Ishikawa (cell line): ENCODE data around the gene UNC45B.

ENCODE experiments used
- CEBPB ChIP-seq: IDR thresholded peaks from 2 replicates; pipeline ENCODE4 v1.6.1; 2012
- CREB1 ChIP-seq: IDR thresholded peaks from 2 replicates; pipeline ENCODE4 v1.6.1; 2012; ENCODE audit warnings: low read depth
- EGR1 ChIP-seq: IDR thresholded peaks from 2 replicates; pipeline ENCODE4 v1.6.1; 2012
- EP300 ChIP-seq: IDR thresholded peaks from 2 replicates; pipeline ENCODE4 v1.6.1; 2012; ENCODE audit warnings: borderline replicate concordance
- FOXM1 ChIP-seq: IDR thresholded peaks from 2 replicates; pipeline ENCODE4 v1.6.1; 2012; ENCODE audit warnings: low read depth, borderline replicate concordance
- NFIC ChIP-seq: IDR thresholded peaks from 2 replicates; pipeline ENCODE4 v1.6.1; 2012
- RAD21 ChIP-seq: IDR thresholded peaks from 2 replicates; pipeline ENCODE4 v1.6.1; 2012; ENCODE audit warnings: low read depth
- TAF1 ChIP-seq: IDR thresholded peaks from 2 replicates; pipeline ENCODE4 v1.6.1; 2012; ENCODE audit warnings: low read depth, mild to moderate bottlenecking
- TCF12 ChIP-seq: IDR thresholded peaks from 2 replicates; pipeline ENCODE4 v1.6.1; 2012; ENCODE audit warnings: low read depth
- TEAD4 ChIP-seq: IDR thresholded peaks from 2 replicates; pipeline ENCODE4 v1.6.1; 2012
- YY1 ChIP-seq: IDR thresholded peaks from 2 replicates; pipeline ENCODE4 v1.6.1; 2012; ENCODE audit warnings: low read depth
- ZBTB7A ChIP-seq: IDR thresholded peaks from 2 replicates; pipeline ENCODE4 v1.6.1; 2012; ENCODE audit warnings: low read depth
- TF ChIP-seq, protein P1 (sequence below): IDR thresholded peaks from 2 replicates; pipeline ENCODE4 v1.6.1; 2012
- TF ChIP-seq, protein P2 (sequence below): IDR thresholded peaks from 2 replicates; pipeline ENCODE4 v1.6.1; 2012
- TF ChIP-seq, protein P3 (sequence below): IDR thresholded peaks from 2 replicates; pipeline ENCODE4 v1.6.1; 2012; ENCODE audit warnings: low read depth, mild to moderate bottlenecking

The UNC45B gene

DNA sequence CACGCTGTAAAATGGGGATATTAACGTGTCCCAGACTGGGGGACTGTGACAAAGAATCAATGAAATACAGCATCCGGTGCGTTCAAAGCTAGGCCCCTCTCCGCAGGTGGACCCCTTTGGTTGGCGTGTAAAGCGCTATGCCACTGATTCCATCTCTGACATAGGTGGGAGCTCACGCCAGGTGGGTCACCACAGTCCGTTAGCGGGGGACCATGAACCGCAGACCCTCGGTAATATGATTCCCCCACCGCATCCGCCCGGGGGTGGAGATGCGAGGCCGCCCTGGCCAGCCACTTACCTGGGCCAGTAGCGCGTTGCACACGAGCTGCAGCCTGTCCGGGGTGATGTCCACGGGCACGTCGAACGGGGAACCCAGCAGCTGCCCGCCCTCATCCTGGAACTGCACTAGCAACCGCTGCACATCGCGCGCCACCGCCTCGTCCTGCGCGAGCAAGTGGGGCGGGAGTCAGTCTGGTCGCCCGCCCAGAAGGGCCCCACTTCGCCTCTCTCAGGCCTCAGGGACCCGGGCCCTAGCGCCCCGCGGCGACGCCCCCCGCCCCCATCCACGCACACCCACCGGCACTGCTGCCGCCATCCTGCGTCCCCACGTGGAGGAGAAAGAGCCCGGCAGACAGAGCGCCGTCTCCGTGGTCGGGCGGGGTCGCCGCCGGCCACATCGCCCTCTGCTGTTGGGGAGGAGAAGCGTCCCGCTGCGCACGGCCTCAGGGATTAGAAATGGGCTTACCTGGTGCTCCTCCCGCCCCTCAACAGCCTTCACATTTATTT lies 5.7 kb upstream of the UNC45B start, which contains the start of gene NLE1:
NLE1 (minus strand) TSS at position 623 of the 786 bp plus-strand sequence; CDS start at position 595, 28 bp downstream.
- TF ChIP-seq NFIC = no peak
- peak; percentile 46; the same call in 1 of the 2 replicates for TF ChIP-seq EP300
- peak; percentile 90 for TF ChIP-seq YY1
- TF ChIP-seq RAD21 = no peak
- TF ChIP-seq, protein P1, sequence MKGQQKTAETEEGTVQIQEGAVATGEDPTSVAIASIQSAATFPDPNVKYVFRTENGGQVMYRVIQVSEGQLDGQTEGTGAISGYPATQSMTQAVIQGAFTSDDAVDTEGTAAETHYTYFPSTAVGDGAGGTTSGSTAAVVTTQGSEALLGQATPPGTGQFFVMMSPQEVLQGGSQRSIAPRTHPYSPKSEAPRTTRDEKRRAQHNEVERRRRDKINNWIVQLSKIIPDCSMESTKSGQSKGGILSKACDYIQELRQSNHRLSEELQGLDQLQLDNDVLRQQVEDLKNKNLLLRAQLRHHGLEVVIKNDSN = peak; percentile 89
- no peak for TF ChIP-seq CEBPB
- TF ChIP-seq TCF12 = peak; percentile 52; the same call in 1 of the 2 replicates
- TF ChIP-seq EGR1 = no peak
- TF ChIP-seq TEAD4 = 0 out of 2 replicates have a peak, but pooled peaks have one; percentile 6
- TF ChIP-seq FOXM1 = no peak
- peak; percentile 77 for TF ChIP-seq ZBTB7A
- TF ChIP-seq TAF1 = peak; percentile 96
- TF ChIP-seq, protein P2, sequence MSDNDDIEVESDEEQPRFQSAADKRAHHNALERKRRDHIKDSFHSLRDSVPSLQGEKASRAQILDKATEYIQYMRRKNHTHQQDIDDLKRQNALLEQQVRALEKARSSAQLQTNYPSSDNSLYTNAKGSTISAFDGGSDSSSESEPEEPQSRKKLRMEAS = peak; percentile 99
- TF ChIP-seq, protein P3, sequence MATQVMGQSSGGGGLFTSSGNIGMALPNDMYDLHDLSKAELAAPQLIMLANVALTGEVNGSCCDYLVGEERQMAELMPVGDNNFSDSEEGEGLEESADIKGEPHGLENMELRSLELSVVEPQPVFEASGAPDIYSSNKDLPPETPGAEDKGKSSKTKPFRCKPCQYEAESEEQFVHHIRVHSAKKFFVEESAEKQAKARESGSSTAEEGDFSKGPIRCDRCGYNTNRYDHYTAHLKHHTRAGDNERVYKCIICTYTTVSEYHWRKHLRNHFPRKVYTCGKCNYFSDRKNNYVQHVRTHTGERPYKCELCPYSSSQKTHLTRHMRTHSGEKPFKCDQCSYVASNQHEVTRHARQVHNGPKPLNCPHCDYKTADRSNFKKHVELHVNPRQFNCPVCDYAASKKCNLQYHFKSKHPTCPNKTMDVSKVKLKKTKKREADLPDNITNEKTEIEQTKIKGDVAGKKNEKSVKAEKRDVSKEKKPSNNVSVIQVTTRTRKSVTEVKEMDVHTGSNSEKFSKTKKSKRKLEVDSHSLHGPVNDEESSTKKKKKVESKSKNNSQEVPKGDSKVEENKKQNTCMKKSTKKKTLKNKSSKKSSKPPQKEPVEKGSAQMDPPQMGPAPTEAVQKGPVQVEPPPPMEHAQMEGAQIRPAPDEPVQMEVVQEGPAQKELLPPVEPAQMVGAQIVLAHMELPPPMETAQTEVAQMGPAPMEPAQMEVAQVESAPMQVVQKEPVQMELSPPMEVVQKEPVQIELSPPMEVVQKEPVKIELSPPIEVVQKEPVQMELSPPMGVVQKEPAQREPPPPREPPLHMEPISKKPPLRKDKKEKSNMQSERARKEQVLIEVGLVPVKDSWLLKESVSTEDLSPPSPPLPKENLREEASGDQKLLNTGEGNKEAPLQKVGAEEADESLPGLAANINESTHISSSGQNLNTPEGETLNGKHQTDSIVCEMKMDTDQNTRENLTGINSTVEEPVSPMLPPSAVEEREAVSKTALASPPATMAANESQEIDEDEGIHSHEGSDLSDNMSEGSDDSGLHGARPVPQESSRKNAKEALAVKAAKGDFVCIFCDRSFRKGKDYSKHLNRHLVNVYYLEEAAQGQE = no peak
- TF ChIP-seq CREB1 = no peak; the same call in 1 of the 2 replicates

DNA sequence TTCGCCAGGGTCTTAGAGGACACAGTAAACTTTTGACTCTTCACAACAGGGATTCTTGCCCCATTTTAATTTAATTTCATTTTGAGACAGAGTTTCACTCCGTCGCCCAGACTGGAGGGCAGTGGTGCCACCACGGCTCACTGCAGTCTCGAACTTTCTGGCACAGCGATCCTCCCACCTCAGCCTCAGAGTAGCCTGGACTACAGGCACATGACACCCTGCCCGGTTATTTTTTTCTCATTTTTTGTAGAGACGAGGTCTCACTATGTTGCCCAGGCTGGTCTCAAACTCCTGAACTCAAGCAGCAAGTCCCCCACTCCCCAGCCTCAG lies 5.2 kb upstream of the UNC45B start:
- TF ChIP-seq TEAD4 (no peak), TAF1 (no peak), ZBTB7A (no peak), EGR1 (no peak), TCF12 (no peak), CREB1 (no peak), RAD21 (no peak), YY1 (no peak)
- TF ChIP-seq, protein P3 = no peak
- TF ChIP-seq, protein P1 = no peak
- TF ChIP-seq, protein P2 = no peak

DNA sequence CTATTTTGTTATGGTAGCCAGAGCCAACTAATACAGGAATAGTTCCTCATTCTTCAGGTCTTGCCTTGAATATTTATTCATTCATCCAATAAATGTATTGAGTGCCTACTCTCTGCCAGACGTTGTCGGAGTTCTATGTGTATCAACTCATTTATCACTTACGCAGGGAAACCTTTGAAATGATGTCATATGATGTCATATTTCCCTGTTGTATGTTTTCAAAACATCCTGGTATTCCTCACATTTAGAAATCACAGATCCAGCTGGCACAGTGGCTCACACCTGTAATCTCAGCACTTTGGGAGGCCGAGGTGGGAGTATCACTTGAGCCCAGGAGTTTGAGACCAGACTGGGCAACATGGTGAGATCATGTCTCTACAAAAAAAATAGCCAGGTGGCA lies 2.8 kb upstream of the UNC45B start:
- TF ChIP-seq CEBPB (no peak), TEAD4 (no peak), ZBTB7A (no peak), TAF1 (no peak), EGR1 (no peak), YY1 (no peak)
- TF ChIP-seq, protein P2 = no peak
- TF ChIP-seq, protein P1 = no peak

DNA sequence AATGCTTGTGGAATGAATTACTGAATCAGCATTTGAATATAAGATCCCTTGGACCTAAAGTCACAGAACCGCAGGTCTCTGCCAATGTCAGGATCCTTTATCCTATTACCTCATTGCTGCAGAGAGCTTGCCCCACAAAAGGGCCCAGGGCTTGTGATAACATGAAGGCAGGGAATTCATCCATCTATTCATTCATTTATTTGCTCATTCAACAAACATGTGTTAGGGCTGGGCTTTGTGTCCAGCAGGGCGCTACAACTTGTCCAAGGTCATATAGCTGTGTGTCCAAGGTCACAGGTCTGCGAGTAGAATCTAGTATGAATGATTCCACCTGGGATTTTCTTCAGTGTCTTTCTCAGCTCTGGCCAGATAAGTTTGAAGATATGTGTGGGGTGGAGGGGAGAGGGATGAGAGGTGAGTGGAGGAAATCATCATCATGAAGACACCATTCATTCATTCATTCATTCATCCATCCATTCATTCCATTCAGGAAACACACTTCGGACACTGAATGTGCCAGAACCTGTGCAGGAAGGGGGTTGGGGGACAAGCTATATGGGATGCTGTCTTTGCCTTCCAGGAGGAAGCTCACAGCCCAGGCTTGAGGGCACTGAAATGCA lies 1.3 kb upstream of the UNC45B start:
- TF ChIP-seq CREB1 (no peak), TEAD4 (no peak), YY1 (no peak), NFIC (no peak), RAD21 (no peak), TAF1 (no peak), ZBTB7A (no peak), FOXM1 (no peak), CEBPB (no peak)
- TF ChIP-seq, protein P2 = no peak
- TF ChIP-seq, protein P1 = no peak
